WTC11 (cell line): Measurements from ENCODE around the gene KRR1. TPM values are rescaled to one million over a fixed set of nuclear protein-coding genes. Genes with fewer than 3 reads are reported as not detected.

Source experiments
- ATAC-seq: fragments of 200-7000 bp; cut with Tn5 transposase; 2 replicates; pipeline ENCODE4 v1.10.0; 2021; ENCODE audit warnings: mild to moderate bottlenecking, moderate library complexity
- CTCF ChIA-PET: fragments of 300-600 bp; sonication (Branson Sonifier 250); formaldehyde crosslinking; loops from one replicate; lab custom pipeline; 2021; ENCODE audit warnings: antibody characterized with exemption; lab: Charles Lee
- POLR2A ChIA-PET: fragments of 350-600 bp; sonication (Branson Sonifier 250); formaldehyde crosslinking; loops from one replicate; lab custom pipeline; 2021; ENCODE audit warnings: antibody characterized with exemption; lab: Charles Lee
- DNase-seq: peaks from one replicate; pipeline ENCODE4 v3.0.0; 2021; ENCODE audit warnings: low spot score
- H3K27ac Mint-ChIP-seq: 2 replicates; pipeline ENCODE4 v1.8.0; 2021; ENCODE audit warnings: mixed read lengths
- H3K27me3 Mint-ChIP-seq: 2 replicates; pipeline ENCODE4 v1.8.0; 2021; ENCODE audit warnings: low read depth, mild to moderate bottlenecking, moderate library complexity, mixed read lengths
- H3K36me3 Mint-ChIP-seq: 2 replicates; pipeline ENCODE4 v1.8.0; 2021; ENCODE audit warnings: mixed read lengths
- H3K4me1 Mint-ChIP-seq: 2 replicates; pipeline ENCODE4 v1.8.0; 2022; ENCODE audit warnings: mixed read lengths
- H3K4me3 Mint-ChIP-seq: 2 replicates; pipeline ENCODE4 v1.8.0; 2021; ENCODE audit warnings: mild to moderate bottlenecking, moderate library complexity, mixed read lengths
- H3K9me3 Mint-ChIP-seq: 2 replicates; pipeline ENCODE4 v1.8.0; 2021; ENCODE audit warnings: mixed read lengths
- CREM ChIP-seq: sonication (generic); formaldehyde crosslinking; IDR thresholded peaks from 2 replicates; pipeline ENCODE4 v1.8.1; 2022; ENCODE audit warnings: mild to moderate bottlenecking, missing genetic modification reagents, moderate library complexity
- ETV6 ChIP-seq: sonication (generic); formaldehyde crosslinking; IDR thresholded peaks from 2 replicates; pipeline ENCODE4 v1.8.1; 2022; ENCODE audit warnings: mild to moderate bottlenecking, missing genetic modification reagents
- FOXJ3 ChIP-seq: sonication (generic); formaldehyde crosslinking; IDR thresholded peaks from 2 replicates; pipeline ENCODE4 v1.9.0; 2021; ENCODE audit warnings: missing genetic modification reagents, mild to moderate bottlenecking, borderline replicate concordance
- FOXK1 ChIP-seq: sonication (generic); formaldehyde crosslinking; IDR thresholded peaks from 2 replicates; pipeline ENCODE4 v1.8.0; 2022; ENCODE audit warnings: mild to moderate bottlenecking, moderate library complexity, missing genetic modification reagents
- HMGA2 ChIP-seq: fragments of 250-450 bp; sonication (Bioruptor Pico); IDR thresholded peaks from 2 replicates; pipeline ENCODE4 v1.4.0; 2021; ENCODE audit warnings: mild to moderate bottlenecking, moderate library complexity
- JAZF1 ChIP-seq: fragments of 250-450 bp; sonication (Bioruptor Pico); IDR thresholded peaks from 2 replicates; pipeline ENCODE4 v1.9.0; 2021; ENCODE audit warnings: moderate library complexity, mild to moderate bottlenecking, inconsistent platforms
- KAT7 ChIP-seq: sonication (generic); formaldehyde crosslinking; IDR thresholded peaks from 2 replicates; pipeline ENCODE4 v1.8.1; 2023; ENCODE audit warnings: missing genetic modification reagents, mild to moderate bottlenecking, borderline replicate concordance
- NR1H2 ChIP-seq: sonication (generic); formaldehyde crosslinking; IDR thresholded peaks from 2 replicates; pipeline ENCODE4 v1.9.0; 2021; ENCODE audit warnings: mild to moderate bottlenecking, moderate library complexity, missing genetic modification reagents
- NR2C2 ChIP-seq: sonication (generic); formaldehyde crosslinking; IDR thresholded peaks from 2 replicates; pipeline ENCODE4 v1.8.0; 2022; ENCODE audit warnings: mild to moderate bottlenecking, missing genetic modification reagents
- PRRX2 ChIP-seq: fragments of 250-450 bp; sonication (Bioruptor Pico); IDR thresholded peaks from 2 replicates; pipeline ENCODE4 v1.8.0; 2021; ENCODE audit warnings: mild to moderate bottlenecking
- SMAD4 ChIP-seq: sonication (generic); formaldehyde crosslinking; IDR thresholded peaks from 2 replicates; pipeline ENCODE4 v1.8.0; 2022; ENCODE audit warnings: mild to moderate bottlenecking, missing genetic modification reagents
- ZNF219 ChIP-seq: sonication (generic); formaldehyde crosslinking; IDR thresholded peaks from 2 replicates; pipeline ENCODE4 v1.8.0; 2023; ENCODE audit warnings: missing genetic modification reagents, mild to moderate bottlenecking, borderline replicate concordance
- total RNA-seq: library from RNA; stranded (reverse); gene quantifications from 3 replicates; pipeline ENCODE4 v1.2.3, GENCODE V29; 2021
- TF ChIP-seq, protein P1 (sequence below): fragments of 250-450 bp; sonication (Bioruptor Pico); IDR thresholded peaks from 2 replicates; pipeline ENCODE4 v1.9.0; 2021; ENCODE audit warnings: mild to moderate bottlenecking, borderline replicate concordance
- TF ChIP-seq, protein P2 (sequence below): sonication (generic); formaldehyde crosslinking; IDR thresholded peaks from 2 replicates; pipeline ENCODE4 v1.8.0; 2023; ENCODE audit warnings: missing genetic modification reagents, mild to moderate bottlenecking, borderline replicate concordance
- TF ChIP-seq, protein P3 (sequence below): sonication (generic); formaldehyde crosslinking; IDR thresholded peaks from 2 replicates; pipeline ENCODE4 v1.8.0; 2022; ENCODE audit warnings: missing genetic modification reagents
- TF ChIP-seq, protein P4 (sequence below): sonication (generic); formaldehyde crosslinking; IDR thresholded peaks from 2 replicates; pipeline ENCODE4 v1.8.1; 2023; ENCODE audit warnings: mild to moderate bottlenecking, missing genetic modification reagents, moderate library complexity
- TF ChIP-seq, protein P5 (sequence below): fragments of 200-600 bp; IDR thresholded peaks from 2 replicates; pipeline ENCODE4 v1.8.0; 2022; ENCODE audit warnings: antibody characterized with exemption

KRR1 gene
- total RNA-seq, 1 experiment from 2014 or later = 59.6 TPM

DNA sequence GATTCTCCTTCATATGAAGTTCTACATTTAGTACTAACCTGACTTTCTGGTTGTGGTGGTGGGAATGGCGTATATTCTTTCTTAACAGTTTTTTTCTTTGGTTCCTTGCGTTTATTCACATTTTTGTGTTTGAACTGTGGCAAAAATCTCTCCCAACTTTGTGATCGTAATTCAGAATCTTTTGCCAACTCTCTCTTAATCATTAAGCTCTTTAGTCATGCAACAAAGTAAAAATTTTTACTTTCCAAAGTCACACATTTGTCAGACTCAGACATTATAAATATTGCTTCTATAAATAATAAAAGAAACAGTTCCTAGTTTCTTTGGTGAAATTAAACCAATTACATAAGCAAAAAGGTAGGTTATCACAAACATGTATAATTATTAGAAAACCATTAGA is 7.5 kb downstream of the KRR1 start (continued):
- TF ChIP-seq, protein P1, sequence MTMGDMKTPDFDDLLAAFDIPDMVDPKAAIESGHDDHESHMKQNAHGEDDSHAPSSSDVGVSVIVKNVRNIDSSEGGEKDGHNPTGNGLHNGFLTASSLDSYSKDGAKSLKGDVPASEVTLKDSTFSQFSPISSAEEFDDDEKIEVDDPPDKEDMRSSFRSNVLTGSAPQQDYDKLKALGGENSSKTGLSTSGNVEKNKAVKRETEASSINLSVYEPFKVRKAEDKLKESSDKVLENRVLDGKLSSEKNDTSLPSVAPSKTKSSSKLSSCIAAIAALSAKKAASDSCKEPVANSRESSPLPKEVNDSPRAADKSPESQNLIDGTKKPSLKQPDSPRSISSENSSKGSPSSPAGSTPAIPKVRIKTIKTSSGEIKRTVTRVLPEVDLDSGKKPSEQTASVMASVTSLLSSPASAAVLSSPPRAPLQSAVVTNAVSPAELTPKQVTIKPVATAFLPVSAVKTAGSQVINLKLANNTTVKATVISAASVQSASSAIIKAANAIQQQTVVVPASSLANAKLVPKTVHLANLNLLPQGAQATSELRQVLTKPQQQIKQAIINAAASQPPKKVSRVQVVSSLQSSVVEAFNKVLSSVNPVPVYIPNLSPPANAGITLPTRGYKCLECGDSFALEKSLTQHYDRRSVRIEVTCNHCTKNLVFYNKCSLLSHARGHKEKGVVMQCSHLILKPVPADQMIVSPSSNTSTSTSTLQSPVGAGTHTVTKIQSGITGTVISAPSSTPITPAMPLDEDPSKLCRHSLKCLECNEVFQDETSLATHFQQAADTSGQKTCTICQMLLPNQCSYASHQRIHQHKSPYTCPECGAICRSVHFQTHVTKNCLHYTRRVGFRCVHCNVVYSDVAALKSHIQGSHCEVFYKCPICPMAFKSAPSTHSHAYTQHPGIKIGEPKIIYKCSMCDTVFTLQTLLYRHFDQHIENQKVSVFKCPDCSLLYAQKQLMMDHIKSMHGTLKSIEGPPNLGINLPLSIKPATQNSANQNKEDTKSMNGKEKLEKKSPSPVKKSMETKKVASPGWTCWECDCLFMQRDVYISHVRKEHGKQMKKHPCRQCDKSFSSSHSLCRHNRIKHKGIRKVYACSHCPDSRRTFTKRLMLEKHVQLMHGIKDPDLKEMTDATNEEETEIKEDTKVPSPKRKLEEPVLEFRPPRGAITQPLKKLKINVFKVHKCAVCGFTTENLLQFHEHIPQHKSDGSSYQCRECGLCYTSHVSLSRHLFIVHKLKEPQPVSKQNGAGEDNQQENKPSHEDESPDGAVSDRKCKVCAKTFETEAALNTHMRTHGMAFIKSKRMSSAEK = no peak
- TF ChIP-seq, protein P2, sequence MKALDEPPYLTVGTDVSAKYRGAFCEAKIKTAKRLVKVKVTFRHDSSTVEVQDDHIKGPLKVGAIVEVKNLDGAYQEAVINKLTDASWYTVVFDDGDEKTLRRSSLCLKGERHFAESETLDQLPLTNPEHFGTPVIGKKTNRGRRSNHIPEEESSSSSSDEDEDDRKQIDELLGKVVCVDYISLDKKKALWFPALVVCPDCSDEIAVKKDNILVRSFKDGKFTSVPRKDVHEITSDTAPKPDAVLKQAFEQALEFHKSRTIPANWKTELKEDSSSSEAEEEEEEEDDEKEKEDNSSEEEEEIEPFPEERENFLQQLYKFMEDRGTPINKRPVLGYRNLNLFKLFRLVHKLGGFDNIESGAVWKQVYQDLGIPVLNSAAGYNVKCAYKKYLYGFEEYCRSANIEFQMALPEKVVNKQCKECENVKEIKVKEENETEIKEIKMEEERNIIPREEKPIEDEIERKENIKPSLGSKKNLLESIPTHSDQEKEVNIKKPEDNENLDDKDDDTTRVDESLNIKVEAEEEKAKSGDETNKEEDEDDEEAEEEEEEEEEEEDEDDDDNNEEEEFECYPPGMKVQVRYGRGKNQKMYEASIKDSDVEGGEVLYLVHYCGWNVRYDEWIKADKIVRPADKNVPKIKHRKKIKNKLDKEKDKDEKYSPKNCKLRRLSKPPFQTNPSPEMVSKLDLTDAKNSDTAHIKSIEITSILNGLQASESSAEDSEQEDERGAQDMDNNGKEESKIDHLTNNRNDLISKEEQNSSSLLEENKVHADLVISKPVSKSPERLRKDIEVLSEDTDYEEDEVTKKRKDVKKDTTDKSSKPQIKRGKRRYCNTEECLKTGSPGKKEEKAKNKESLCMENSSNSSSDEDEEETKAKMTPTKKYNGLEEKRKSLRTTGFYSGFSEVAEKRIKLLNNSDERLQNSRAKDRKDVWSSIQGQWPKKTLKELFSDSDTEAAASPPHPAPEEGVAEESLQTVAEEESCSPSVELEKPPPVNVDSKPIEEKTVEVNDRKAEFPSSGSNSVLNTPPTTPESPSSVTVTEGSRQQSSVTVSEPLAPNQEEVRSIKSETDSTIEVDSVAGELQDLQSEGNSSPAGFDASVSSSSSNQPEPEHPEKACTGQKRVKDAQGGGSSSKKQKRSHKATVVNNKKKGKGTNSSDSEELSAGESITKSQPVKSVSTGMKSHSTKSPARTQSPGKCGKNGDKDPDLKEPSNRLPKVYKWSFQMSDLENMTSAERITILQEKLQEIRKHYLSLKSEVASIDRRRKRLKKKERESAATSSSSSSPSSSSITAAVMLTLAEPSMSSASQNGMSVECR (CRISPR knock-in tag) = no peak
- TF ChIP-seq NR1H2 (CRISPR knock-in tag) = no peak
- TF ChIP-seq NR2C2 (CRISPR knock-in tag) = no peak
- TF ChIP-seq, protein P3, sequence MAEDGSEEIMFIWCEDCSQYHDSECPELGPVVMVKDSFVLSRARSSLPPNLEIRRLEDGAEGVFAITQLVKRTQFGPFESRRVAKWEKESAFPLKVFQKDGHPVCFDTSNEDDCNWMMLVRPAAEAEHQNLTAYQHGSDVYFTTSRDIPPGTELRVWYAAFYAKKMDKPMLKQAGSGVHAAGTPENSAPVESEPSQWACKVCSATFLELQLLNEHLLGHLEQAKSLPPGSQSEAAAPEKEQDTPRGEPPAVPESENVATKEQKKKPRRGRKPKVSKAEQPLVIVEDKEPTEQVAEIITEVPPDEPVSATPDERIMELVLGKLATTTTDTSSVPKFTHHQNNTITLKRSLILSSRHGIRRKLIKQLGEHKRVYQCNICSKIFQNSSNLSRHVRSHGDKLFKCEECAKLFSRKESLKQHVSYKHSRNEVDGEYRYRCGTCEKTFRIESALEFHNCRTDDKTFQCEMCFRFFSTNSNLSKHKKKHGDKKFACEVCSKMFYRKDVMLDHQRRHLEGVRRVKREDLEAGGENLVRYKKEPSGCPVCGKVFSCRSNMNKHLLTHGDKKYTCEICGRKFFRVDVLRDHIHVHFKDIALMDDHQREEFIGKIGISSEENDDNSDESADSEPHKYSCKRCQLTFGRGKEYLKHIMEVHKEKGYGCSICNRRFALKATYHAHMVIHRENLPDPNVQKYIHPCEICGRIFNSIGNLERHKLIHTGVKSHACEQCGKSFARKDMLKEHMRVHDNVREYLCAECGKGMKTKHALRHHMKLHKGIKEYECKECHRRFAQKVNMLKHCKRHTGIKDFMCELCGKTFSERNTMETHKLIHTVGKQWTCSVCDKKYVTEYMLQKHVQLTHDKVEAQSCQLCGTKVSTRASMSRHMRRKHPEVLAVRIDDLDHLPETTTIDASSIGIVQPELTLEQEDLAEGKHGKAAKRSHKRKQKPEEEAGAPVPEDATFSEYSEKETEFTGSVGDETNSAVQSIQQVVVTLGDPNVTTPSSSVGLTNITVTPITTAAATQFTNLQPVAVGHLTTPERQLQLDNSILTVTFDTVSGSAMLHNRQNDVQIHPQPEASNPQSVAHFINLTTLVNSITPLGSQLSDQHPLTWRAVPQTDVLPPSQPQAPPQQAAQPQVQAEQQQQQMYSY (CRISPR knock-in tag) = no peak

DNA sequence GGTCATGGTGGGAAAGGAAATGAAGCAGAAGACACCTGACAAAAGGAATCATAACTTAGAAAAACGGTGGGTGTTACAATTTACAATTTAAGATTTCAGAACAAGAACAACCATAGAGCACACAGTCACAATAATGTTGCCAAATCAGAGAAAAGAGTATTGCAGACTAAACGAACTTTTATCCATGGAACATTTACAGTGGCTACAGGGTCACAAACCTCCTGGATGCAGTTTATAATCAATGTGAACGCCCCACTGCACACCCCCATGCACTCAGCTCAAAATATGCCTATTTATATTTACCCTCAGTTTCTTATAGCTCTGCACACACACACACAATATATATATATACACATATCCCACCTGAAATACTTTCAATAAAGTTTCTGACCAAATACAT is 8.0 kb downstream of the KRR1 start:
- ChIA-PET POLR2A (no interaction called here), CTCF (no interaction called here)
- H3K27me3 Mint-ChIP-seq = no peaks in the 10 kb centered on the region
- TF ChIP-seq, protein P4, sequence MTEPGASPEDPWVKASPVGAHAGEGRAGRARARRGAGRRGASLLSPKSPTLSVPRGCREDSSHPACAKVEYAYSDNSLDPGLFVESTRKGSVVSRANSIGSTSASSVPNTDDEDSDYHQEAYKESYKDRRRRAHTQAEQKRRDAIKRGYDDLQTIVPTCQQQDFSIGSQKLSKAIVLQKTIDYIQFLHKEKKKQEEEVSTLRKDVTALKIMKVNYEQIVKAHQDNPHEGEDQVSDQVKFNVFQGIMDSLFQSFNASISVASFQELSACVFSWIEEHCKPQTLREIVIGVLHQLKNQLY = no peak
- no peak for TF ChIP-seq SMAD4
- TF ChIP-seq CREM = no peak
- TF ChIP-seq, protein P5, sequence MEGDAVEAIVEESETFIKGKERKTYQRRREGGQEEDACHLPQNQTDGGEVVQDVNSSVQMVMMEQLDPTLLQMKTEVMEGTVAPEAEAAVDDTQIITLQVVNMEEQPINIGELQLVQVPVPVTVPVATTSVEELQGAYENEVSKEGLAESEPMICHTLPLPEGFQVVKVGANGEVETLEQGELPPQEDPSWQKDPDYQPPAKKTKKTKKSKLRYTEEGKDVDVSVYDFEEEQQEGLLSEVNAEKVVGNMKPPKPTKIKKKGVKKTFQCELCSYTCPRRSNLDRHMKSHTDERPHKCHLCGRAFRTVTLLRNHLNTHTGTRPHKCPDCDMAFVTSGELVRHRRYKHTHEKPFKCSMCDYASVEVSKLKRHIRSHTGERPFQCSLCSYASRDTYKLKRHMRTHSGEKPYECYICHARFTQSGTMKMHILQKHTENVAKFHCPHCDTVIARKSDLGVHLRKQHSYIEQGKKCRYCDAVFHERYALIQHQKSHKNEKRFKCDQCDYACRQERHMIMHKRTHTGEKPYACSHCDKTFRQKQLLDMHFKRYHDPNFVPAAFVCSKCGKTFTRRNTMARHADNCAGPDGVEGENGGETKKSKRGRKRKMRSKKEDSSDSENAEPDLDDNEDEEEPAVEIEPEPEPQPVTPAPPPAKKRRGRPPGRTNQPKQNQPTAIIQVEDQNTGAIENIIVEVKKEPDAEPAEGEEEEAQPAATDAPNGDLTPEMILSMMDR = no peak
- TF ChIP-seq HMGA2 = no peak
- TF ChIP-seq JAZF1 (CRISPR knock-in tag) = no peak
- TF ChIP-seq FOXK1 (CRISPR knock-in tag) = no peak
- no peak for TF ChIP-seq FOXJ3 (CRISPR knock-in tag)
- no peak for TF ChIP-seq PRRX2 (CRISPR knock-in tag)
- TF ChIP-seq ZNF219 (CRISPR knock-in tag) = no peak
- TF ChIP-seq KAT7 (CRISPR knock-in tag) = no peak
- no peak for TF ChIP-seq ETV6 (CRISPR knock-in tag)
- TF ChIP-seq, all 79 proteins: peak for 0
- Mint-ChIP-seq H3K27ac (no peak overlapping the region), H3K4me3 (no peak overlapping the region), H3K36me3 (peaks cover 35% of the 10 kb centered on the region), H3K4me1 (no peaks in the 10 kb centered on the region), H3K9me3 (no peaks in the 10 kb centered on the region)
- ATAC-seq (no peak), DNase-seq (no peak)
